H9 (cell line): ENCODE results near the gene ADGRL3. TPM values are rescaled to one million over a fixed set of nuclear protein-coding genes. Genes with fewer than 3 reads are reported as not detected.

Experiments used
- DNase-seq: peaks from one replicate; pipeline ENCODE4 v3.0.0-alpha.2; 2017
- H2AFZ ChIP-seq: one replicate; pipeline ENCODE4 v1.6.1; 2013; ENCODE audit warnings: mild to moderate bottlenecking, low read length, control low read depth, moderate library complexity
- H2AK5ac ChIP-seq: 2 replicates; pipeline ENCODE4 v1.6.1; 2013; ENCODE audit warnings: low read length, control low read depth, mixed read lengths; ENCODE audit not compliant: insufficient read length
- H2BK120ac ChIP-seq: one replicate; pipeline ENCODE4 v1.6.1; 2013; ENCODE audit warnings: low read depth, mild to moderate bottlenecking, low read length, control low read depth, inconsistent platforms; ENCODE audit not compliant: poor library complexity, severe bottlenecking
- H2BK12ac ChIP-seq: 2 replicates; pipeline ENCODE4 v1.6.1; 2013; ENCODE audit warnings: low read length, control low read depth, mixed read lengths, low read depth; ENCODE audit not compliant: insufficient read length
- H2BK15ac ChIP-seq: 2 replicates; pipeline ENCODE4 v1.6.1; 2013; ENCODE audit warnings: low read depth, low read length, control low read depth
- H2BK20ac ChIP-seq: one replicate; pipeline ENCODE4 v1.6.1; 2013; ENCODE audit warnings: low read depth, mild to moderate bottlenecking, low read length, control low read depth, inconsistent platforms; ENCODE audit not compliant: poor library complexity, severe bottlenecking
- H2BK5ac ChIP-seq: 2 replicates; pipeline ENCODE4 v1.6.1; 2013; ENCODE audit warnings: low read length, control low read depth, mixed read lengths; ENCODE audit not compliant: insufficient read length
- H3K14ac ChIP-seq: 2 replicates; pipeline ENCODE4 v1.6.1; 2013; ENCODE audit warnings: low read length, control low read depth; ENCODE audit not compliant: insufficient read depth
- H3K18ac ChIP-seq: 2 replicates; pipeline ENCODE4 v1.6.1; 2013; ENCODE audit warnings: low read depth, mild to moderate bottlenecking, mixed read lengths, low read length, control low read depth; ENCODE audit not compliant: insufficient read length
- H3K23ac ChIP-seq: 2 replicates; pipeline ENCODE4 v1.6.1; 2013; ENCODE audit warnings: low read length, control low read depth, mixed read lengths, low read depth; ENCODE audit not compliant: insufficient read length
- H3K23me2 ChIP-seq: 2 replicates; pipeline ENCODE4 v1.6.1; 2013; ENCODE audit warnings: low read depth, mild to moderate bottlenecking, mixed read lengths, low read length, control low read depth; ENCODE audit not compliant: insufficient read length, poor library complexity, severe bottlenecking
- H3K27ac ChIP-seq: 2 replicates; pipeline ENCODE4 v1.5.1; 2013; ENCODE audit warnings: low read length, control low read depth, mixed read lengths, low read depth; ENCODE audit not compliant: insufficient read length
- H3K27me3 ChIP-seq: 2 replicates; pipeline ENCODE4 v1.6.1; 2013; ENCODE audit warnings: low read length, control low read depth, inconsistent platforms; ENCODE audit not compliant: insufficient read depth
- H3K4ac ChIP-seq: 2 replicates; pipeline ENCODE4 v1.6.1; 2013; ENCODE audit warnings: low read depth, mild to moderate bottlenecking, control low read depth, inconsistent platforms, low read length, moderate library complexity
- H3K4me1 ChIP-seq: 2 replicates; pipeline ENCODE4 v1.6.1; 2013; ENCODE audit warnings: low read length, control low read depth, inconsistent platforms; ENCODE audit not compliant: insufficient read depth
- H3K4me2 ChIP-seq: 2 replicates; pipeline ENCODE4 v1.6.1; 2013; ENCODE audit warnings: low read length, control low read depth, mixed read lengths; ENCODE audit not compliant: insufficient read length, insufficient read depth
- H3K56ac ChIP-seq: 2 replicates; pipeline ENCODE4 v1.6.1; 2013; ENCODE audit warnings: low read depth, mild to moderate bottlenecking, mixed read lengths, low read length, control low read depth; ENCODE audit not compliant: insufficient read length
- H3K79me1 ChIP-seq: 2 replicates; pipeline ENCODE4 v1.6.1; 2013; ENCODE audit warnings: low read depth, mild to moderate bottlenecking, moderate library complexity, low read length, control low read depth, inconsistent platforms; ENCODE audit not compliant: insufficient read depth, poor library complexity, severe bottlenecking
- H3K79me2 ChIP-seq: 2 replicates; pipeline ENCODE4 v1.6.1; 2013; ENCODE audit warnings: low read length, control low read depth, inconsistent platforms; ENCODE audit not compliant: insufficient read depth
- H3K9ac ChIP-seq: 2 replicates; pipeline ENCODE4 v1.6.1; 2013; ENCODE audit warnings: low read length, control low read depth, mixed read lengths; ENCODE audit not compliant: insufficient read length; ENCODE audit errors: extremely low read depth
- H3K9me3 ChIP-seq: one replicate; pipeline ENCODE4 v1.6.1; 2013; ENCODE audit warnings: low read depth, low read length, inconsistent platforms; ENCODE audit not compliant: control insufficient read depth
- H3T11ph ChIP-seq: one replicate; pipeline ENCODE4 v1.6.1; 2013; ENCODE audit warnings: mild to moderate bottlenecking, low read length, control low read depth, inconsistent platforms
- H4K20me1 ChIP-seq: one replicate; pipeline ENCODE4 v1.6.1; 2013; ENCODE audit not compliant: control insufficient read depth, insufficient read length, insufficient read depth
- H4K5ac ChIP-seq: 2 replicates; pipeline ENCODE4 v1.6.1; 2013; ENCODE audit warnings: low read depth, mild to moderate bottlenecking, mixed read lengths, low read length, control low read depth; ENCODE audit not compliant: insufficient read length
- H4K8ac ChIP-seq: replicated peaks from 2 replicates; pipeline ENCODE4 v1.6.1; 2013; ENCODE audit warnings: low read length, control low read depth, mixed read lengths, low read depth; ENCODE audit not compliant: insufficient read length
- H4K91ac ChIP-seq: 2 replicates; pipeline ENCODE4 v1.6.1; 2013; ENCODE audit warnings: low read depth, mild to moderate bottlenecking, moderate library complexity, mixed read lengths, low read length, control low read depth; ENCODE audit not compliant: insufficient read length
- H3K27ac Mint-ChIP-seq, 3 experiments: 2 replicates in 2 of 3; 3 replicates in 1 of 3; pipeline ENCODE4 v1.8.0; 2020 to 2021; ENCODE audit warnings: mixed read lengths in 3 of 3, mild to moderate bottlenecking in 1 of 3, moderate library complexity in 1 of 3
- H3K27me3 Mint-ChIP-seq: 2 replicates; pipeline ENCODE4 v1.8.0; 2021; ENCODE audit warnings: low read depth, mild to moderate bottlenecking, moderate library complexity, mixed read lengths
- H3K36me3 Mint-ChIP-seq, 3 experiments: 2 replicates in 2 of 3; 3 replicates in 1 of 3; pipeline ENCODE4 v1.8.0; 2020 to 2021; ENCODE audit warnings: low read depth in 3 of 3, mixed read lengths in 3 of 3; ENCODE audit not compliant: insufficient read depth in 1 of 3
- H3K4me1 Mint-ChIP-seq, 2 experiments: 2 replicates each; pipeline ENCODE4 v1.8.0; 2020; ENCODE audit warnings: mixed read lengths in 2 of 2
- H3K4me3 Mint-ChIP-seq, 2 experiments: 2 replicates in 1 of 2; 3 replicates in 1 of 2; pipeline ENCODE4 v1.8.0; 2020 to 2021; ENCODE audit warnings: mild to moderate bottlenecking in 2 of 2, mixed read lengths in 2 of 2, moderate library complexity in 1 of 2
- H3K9me3 Mint-ChIP-seq, 2 experiments: 2 replicates in 1 of 2; 3 replicates in 1 of 2; pipeline ENCODE4 v1.8.0; 2020; ENCODE audit warnings: mild to moderate bottlenecking in 2 of 2, mixed read lengths in 2 of 2, moderate library complexity in 1 of 2
- WGBS: extraction: QIAGEN DNeasy Blood & Tissue Kit; methylation state at CpG from one replicate; pipeline ENCODE4 v1.1.7; 2013; ENCODE audit warnings: missing lambda C conversion rate, low lambda C conversion rate, mixed read lengths; ENCODE audit not compliant: insufficient read length; ENCODE audit errors: extremely low coverage; 5-methylcytosine and 5-hydroxymethylcytosine counted together
- total RNA-seq: library from RNA; stranded (reverse); gene quantifications from 2 replicates; pipeline ENCODE4 v1.2.1, GENCODE V29; 2021
- TF ChIP-seq, protein P1 (sequence below): fragments of 200-600 bp; sonication (generic); conservative IDR thresholded peaks from 3 replicates; pipeline ENCODE4 v1.8.0; 2021; ENCODE audit warnings: antibody characterized with exemption, mild to moderate bottlenecking

ADGRL3 gene
- total RNA-seq, 1 experiment from 2014 or later = 5.9 TPM

DNA sequence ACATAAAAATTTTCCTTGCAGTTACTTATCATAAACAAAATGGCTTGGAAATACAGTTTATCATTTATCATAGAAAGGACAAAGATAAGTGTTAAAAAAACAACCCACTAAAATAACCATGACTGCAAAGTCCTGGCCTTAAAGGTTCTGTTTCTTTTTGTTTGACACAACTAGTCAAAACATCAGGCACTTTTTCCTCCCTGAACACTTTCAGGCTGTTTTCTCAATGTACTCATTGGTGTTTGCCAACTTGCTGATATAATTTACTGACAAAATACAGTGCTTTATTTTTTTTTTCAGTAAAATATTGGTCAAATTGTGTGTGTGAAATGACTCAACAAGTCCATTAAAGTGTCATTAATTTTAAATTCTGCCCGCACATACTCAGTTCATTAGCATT, 156.6 kb downstream of the ADGRL3 start:
- H3K14ac ChIP-seq = no peak overlapping the region
- no peaks in the 10 kb centered on the region for H3K79me2 ChIP-seq
- H3K9me3 ChIP-seq = no peaks in the 10 kb centered on the region
- WGBS = no CpG with 5 or more reads among the region's 1 CpG
- no peak overlapping the region for H2BK120ac ChIP-seq
- H2BK12ac ChIP-seq = no peak overlapping the region
- no peak overlapping the region for H2AFZ ChIP-seq
- no peak overlapping the region for H2BK20ac ChIP-seq
- peaks cover 0 to 3% of the 10 kb centered on the region in 2 experiments; a peak in 2 of 5 replicates for H3K9me3 Mint-ChIP-seq
- H2BK15ac ChIP-seq = no peak overlapping the region
- no peak overlapping the region for H3K23ac ChIP-seq
- H4K8ac ChIP-seq = no peak overlapping the region
- no peaks in the 10 kb centered on the region for H4K20me1 ChIP-seq
- H3K56ac ChIP-seq = no peak overlapping the region
- H3K36me3 Mint-ChIP-seq = peaks cover 3 to 10% (median 6%) of the 10 kb centered on the region in 3 experiments; a peak in 4 of 7 replicates
- TF ChIP-seq, protein P1, sequence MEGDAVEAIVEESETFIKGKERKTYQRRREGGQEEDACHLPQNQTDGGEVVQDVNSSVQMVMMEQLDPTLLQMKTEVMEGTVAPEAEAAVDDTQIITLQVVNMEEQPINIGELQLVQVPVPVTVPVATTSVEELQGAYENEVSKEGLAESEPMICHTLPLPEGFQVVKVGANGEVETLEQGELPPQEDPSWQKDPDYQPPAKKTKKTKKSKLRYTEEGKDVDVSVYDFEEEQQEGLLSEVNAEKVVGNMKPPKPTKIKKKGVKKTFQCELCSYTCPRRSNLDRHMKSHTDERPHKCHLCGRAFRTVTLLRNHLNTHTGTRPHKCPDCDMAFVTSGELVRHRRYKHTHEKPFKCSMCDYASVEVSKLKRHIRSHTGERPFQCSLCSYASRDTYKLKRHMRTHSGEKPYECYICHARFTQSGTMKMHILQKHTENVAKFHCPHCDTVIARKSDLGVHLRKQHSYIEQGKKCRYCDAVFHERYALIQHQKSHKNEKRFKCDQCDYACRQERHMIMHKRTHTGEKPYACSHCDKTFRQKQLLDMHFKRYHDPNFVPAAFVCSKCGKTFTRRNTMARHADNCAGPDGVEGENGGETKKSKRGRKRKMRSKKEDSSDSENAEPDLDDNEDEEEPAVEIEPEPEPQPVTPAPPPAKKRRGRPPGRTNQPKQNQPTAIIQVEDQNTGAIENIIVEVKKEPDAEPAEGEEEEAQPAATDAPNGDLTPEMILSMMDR = no peak
- DNase-seq = no peak
- no peaks in the 10 kb centered on the region for H3K79me1 ChIP-seq
- H3K18ac ChIP-seq = no peak overlapping the region
- no peak overlapping the region for H4K5ac ChIP-seq
- no peaks in the 10 kb centered on the region for H3K27me3 ChIP-seq
- no peaks in the 10 kb centered on the region for H3K27me3 Mint-ChIP-seq
- no peak overlapping the region for H2BK5ac ChIP-seq
- H3K27ac Mint-ChIP-seq = no peak overlapping the region
- no peaks in the 10 kb centered on the region for H3K23me2 ChIP-seq
- H3K4ac ChIP-seq = no peak overlapping the region
- no peak overlapping the region for H3K9ac ChIP-seq
- H3K4me2 ChIP-seq = no peak overlapping the region
- H4K91ac ChIP-seq = no peak overlapping the region
- H3K4me1 ChIP-seq = no peaks in the 10 kb centered on the region
- H3T11ph ChIP-seq = no peak overlapping the region
- H3K27ac ChIP-seq = no peak overlapping the region
- no peak overlapping the region for H3K4me3 Mint-ChIP-seq
- H2AK5ac ChIP-seq = no peak overlapping the region
- H3K4me1 Mint-ChIP-seq = peaks cover 3 to 4% of the 10 kb centered on the region in 2 experiments; a peak in 3 of 4 replicates
